HepG2 (cell line): ENCODE results near the gene KCNT1. TPM values are rescaled to one million over a fixed set of nuclear protein-coding genes. Genes with fewer than 3 reads are reported as not detected.

Experiments used
- ATAC-seq: fragments of 200-7000 bp; cut with Tn5 transposase; 3 replicates; pipeline ENCODE4 v1.9.1; 2020; ENCODE audit warnings: mild to moderate bottlenecking, moderate library complexity
- BruUV-seq: library from RNA; stranded (reverse); fragments of 400-500 nt; replicated peaks from 2 replicates; lab custom pipeline; 2021; lab: Mats Ljungman, UMichigan
- CTCF ChIA-PET: fragments of 300-600 bp; formaldehyde crosslinking; extraction: SDS; loops from one replicate; lab custom pipeline; 2021; ENCODE audit warnings: low total read pairs, inconsistent platforms, low intra/inter-chr PET ratio; lab: Yijun Ruan, JAX
- POLR2A ChIA-PET: fragments of 350-600 bp; sonication (Branson Sonifier 250); formaldehyde crosslinking; loops from one replicate; lab custom pipeline; 2020; ENCODE audit warnings: antibody characterized with exemption, inconsistent platforms; lab: Yijun Ruan, JAX
- DNase-seq: peaks from one replicate; pipeline ENCODE4 v3.0.0-alpha.2; 2015; ENCODE audit warnings: low spot score
- FAIRE-seq: peaks from 3 replicates; lab custom pipeline; 2011; peaks lifted over from hg19 to GRCh38; lab: Jason Lieb, UNC
- H2AFZ ChIP-seq: one replicate; pipeline ENCODE4 v1.6.1; 2011; ENCODE audit warnings: low read length, inconsistent platforms
- H3K27ac ChIP-seq: fragments of 300-600 bp; 3 replicates; pipeline ENCODE4 v1.8.0; 2011; ENCODE audit warnings: mixed run types, mild to moderate bottlenecking, mixed read lengths, low read length, inconsistent platforms; ENCODE audit not compliant: insufficient read depth; ENCODE audit errors: extremely low read length
- H3K27me3 ChIP-seq, 2 experiments: fragments of 200-600 bp in 1 of 2; 2 replicates in 1 of 2; 3 replicates in 1 of 2; pipeline versions ENCODE4 v1.6.0 to v1.8.0; 2011; ENCODE audit warnings: low read length in 2 of 2, mild to moderate bottlenecking in 2 of 2, moderate library complexity in 2 of 2, inconsistent platforms in 1 of 2; ENCODE audit not compliant: insufficient read depth in 2 of 2, control insufficient read depth in 1 of 2
- H3K36me3 ChIP-seq, 2 experiments: fragments of 200-600 bp in 1 of 2; replicated peaks in 1 of 2; 2 replicates in 1 of 2; 3 replicates in 1 of 2; pipeline versions ENCODE4 v1.5.1 to v1.8.0; 2011; ENCODE audit warnings: low read length in 2 of 2, inconsistent platforms in 1 of 2; ENCODE audit not compliant: insufficient read depth in 2 of 2, control insufficient read depth in 1 of 2
- H3K4me1 ChIP-seq: 2 replicates; pipeline ENCODE4 v1.5.1; 2012; ENCODE audit warnings: low read length, inconsistent platforms; ENCODE audit not compliant: insufficient read depth
- H3K4me2 ChIP-seq: 2 replicates; pipeline ENCODE4 v1.6.0; 2011; ENCODE audit warnings: low read depth, low read length, inconsistent platforms
- H3K4me3 ChIP-seq, 3 experiments: fragments of 200-600 bp in 1 of 3; sonication (generic), shearing (Covaris generic) in 1 of 3; replicated peaks in 1 of 3; 2 replicates each; pipeline ENCODE4 v1.5.1; 2011 to 2016; ENCODE audit warnings: low read length in 3 of 3, inconsistent platforms in 2 of 3, low read depth in 2 of 3, mild to moderate bottlenecking in 2 of 3, control low read depth in 1 of 3, mixed read lengths in 1 of 3; ENCODE audit not compliant: insufficient read depth in 1 of 3
- H3K79me2 ChIP-seq: one replicate; pipeline ENCODE4 v1.6.1; 2011; ENCODE audit warnings: low read length, inconsistent platforms; ENCODE audit not compliant: insufficient read depth
- H3K9ac ChIP-seq: 2 replicates; pipeline ENCODE4 v1.6.0; 2011; ENCODE audit warnings: mild to moderate bottlenecking, low read depth, low read length, inconsistent platforms; ENCODE audit not compliant: insufficient read depth
- H3K9me3 ChIP-seq: 2 replicates; pipeline ENCODE4 v1.5.1; 2012; ENCODE audit warnings: mild to moderate bottlenecking, low read length
- H4K20me1 ChIP-seq: 2 replicates; pipeline ENCODE4 v1.6.0; 2011; ENCODE audit warnings: inconsistent platforms, mild to moderate bottlenecking, low read length, moderate library complexity; ENCODE audit not compliant: insufficient read depth
- KDM5A ChIP-seq: fragments of 200-600 bp; sonication (generic); IDR thresholded peaks from 2 replicates; pipeline ENCODE4 v1.7.0; 2018; ENCODE audit warnings: antibody characterized with exemption, mild to moderate bottlenecking, low read length, borderline replicate concordance
- ZNF34 ChIP-seq: sonication (generic); formaldehyde crosslinking; IDR thresholded peaks from 2 replicates; pipeline ENCODE4 v1.4.0; 2020; ENCODE audit warnings: mild to moderate bottlenecking, missing genetic modification reagents, borderline replicate concordance
- ZNF678 ChIP-seq: sonication (generic); formaldehyde crosslinking; IDR thresholded peaks from 2 replicates; pipeline ENCODE4 v1.4.0; 2020; ENCODE audit warnings: mild to moderate bottlenecking, missing genetic modification reagents
- WGBS: methylation state at CpG from one replicate; pipeline ENCODE4 v1.1.6; 2017; ENCODE audit warnings: low lambda C conversion rate; 5-methylcytosine and 5-hydroxymethylcytosine counted together
- in situ Hi-C: cut with HindIII; loops from 2 replicates; pipeline ENCODE4 v1.10.0; 2017; ENCODE audit warnings: low pct_unique_long_range_greater_than_20kb; ENCODE audit not compliant: extremely low pct_ligation_motif_present
- intact Hi-C: fragments of 100-400 bp; cut with micrococcal nuclease; formaldehyde crosslinking; loops from one replicate; pipeline ENCODE4 v1.10.0; 2022; ENCODE audit not compliant: unreplicated experiment
- polyA plus RNA-seq, 8 experiments: library from polyadenylated mRNA; depleted of rRNA in 3 of 8; stranded (reverse) in 7 of 8; unstranded in 1 of 8; fragments of >200 nt; fragmentation: Illumina TruSeq in 4 of 8; extraction: Trizol in 4 of 8; gene quantifications; 2 replicates each; pipeline versions ENCODE4 v1.2.1 to v1.2.3, GENCODE V29; 2011 to 2016; ENCODE audit warnings: low read depth in 4 of 8, missing spikeins in 1 of 8, mixed read lengths in 1 of 8; ENCODE audit not compliant: insufficient read depth in 1 of 8
- total RNA-seq, 5 experiments: library from RNA; depleted of rRNA; stranded (reverse); fragments of >200 nt; fragmentation: Illumina TruSeq; extraction: Trizol; gene quantifications; 2 replicates each; pipeline ENCODE4 v1.2.3, GENCODE V29; 2016; ENCODE audit warnings: low read depth in 1 of 5
- TF ChIP-seq, protein P1 (sequence below): sonication (generic); formaldehyde crosslinking; IDR thresholded peaks from 2 replicates; pipeline ENCODE4 v1.5.1; 2020; ENCODE audit warnings: mild to moderate bottlenecking, missing genetic modification reagents, moderate library complexity

KCNT1 gene
- total and polyA plus RNA-seq, 2 of the 13 experiments (the other 11 are each of a cell fraction or from before 2014, with no cell fraction given), result not detected

DNA sequence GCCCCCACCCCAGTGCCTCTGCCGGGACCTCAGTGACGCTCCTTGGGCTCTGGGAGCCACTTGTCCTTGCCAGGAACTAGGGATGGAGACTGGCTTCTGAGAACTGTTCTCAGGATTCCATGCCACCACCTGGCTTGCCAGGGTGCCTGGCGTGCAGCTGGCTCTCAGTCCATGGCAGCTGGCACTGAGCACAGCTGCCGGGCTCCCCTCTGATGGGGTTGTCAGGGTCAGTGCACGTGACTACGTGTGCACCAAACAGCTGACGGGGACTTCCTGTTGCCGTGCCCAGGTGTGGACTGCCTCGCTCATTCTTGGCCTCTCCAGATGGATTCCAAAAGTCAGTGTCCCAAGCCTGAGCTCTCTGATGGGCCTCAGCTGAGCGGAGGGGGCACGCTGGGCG lies 9.4 kb downstream of the KCNT1 start (continued):
- TF ChIP-seq, protein P1, sequence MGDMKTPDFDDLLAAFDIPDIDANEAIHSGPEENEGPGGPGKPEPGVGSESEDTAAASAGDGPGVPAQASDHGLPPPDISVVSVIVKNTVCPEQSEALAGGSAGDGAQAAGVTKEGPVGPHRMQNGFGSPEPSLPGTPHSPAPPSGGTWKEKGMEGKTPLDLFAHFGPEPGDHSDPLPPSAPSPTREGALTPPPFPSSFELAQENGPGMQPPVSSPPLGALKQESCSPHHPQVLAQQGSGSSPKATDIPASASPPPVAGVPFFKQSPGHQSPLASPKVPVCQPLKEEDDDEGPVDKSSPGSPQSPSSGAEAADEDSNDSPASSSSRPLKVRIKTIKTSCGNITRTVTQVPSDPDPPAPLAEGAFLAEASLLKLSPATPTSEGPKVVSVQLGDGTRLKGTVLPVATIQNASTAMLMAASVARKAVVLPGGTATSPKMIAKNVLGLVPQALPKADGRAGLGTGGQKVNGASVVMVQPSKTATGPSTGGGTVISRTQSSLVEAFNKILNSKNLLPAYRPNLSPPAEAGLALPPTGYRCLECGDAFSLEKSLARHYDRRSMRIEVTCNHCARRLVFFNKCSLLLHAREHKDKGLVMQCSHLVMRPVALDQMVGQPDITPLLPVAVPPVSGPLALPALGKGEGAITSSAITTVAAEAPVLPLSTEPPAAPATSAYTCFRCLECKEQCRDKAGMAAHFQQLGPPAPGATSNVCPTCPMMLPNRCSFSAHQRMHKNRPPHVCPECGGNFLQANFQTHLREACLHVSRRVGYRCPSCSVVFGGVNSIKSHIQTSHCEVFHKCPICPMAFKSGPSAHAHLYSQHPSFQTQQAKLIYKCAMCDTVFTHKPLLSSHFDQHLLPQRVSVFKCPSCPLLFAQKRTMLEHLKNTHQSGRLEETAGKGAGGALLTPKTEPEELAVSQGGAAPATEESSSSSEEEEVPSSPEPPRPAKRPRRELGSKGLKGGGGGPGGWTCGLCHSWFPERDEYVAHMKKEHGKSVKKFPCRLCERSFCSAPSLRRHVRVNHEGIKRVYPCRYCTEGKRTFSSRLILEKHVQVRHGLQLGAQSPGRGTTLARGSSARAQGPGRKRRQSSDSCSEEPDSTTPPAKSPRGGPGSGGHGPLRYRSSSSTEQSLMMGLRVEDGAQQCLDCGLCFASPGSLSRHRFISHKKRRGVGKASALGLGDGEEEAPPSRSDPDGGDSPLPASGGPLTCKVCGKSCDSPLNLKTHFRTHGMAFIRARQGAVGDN, result no peak
- TF ChIP-seq KDM5A (no peak), ZNF34 (CRISPR knock-in tag) (no peak)

DNA sequence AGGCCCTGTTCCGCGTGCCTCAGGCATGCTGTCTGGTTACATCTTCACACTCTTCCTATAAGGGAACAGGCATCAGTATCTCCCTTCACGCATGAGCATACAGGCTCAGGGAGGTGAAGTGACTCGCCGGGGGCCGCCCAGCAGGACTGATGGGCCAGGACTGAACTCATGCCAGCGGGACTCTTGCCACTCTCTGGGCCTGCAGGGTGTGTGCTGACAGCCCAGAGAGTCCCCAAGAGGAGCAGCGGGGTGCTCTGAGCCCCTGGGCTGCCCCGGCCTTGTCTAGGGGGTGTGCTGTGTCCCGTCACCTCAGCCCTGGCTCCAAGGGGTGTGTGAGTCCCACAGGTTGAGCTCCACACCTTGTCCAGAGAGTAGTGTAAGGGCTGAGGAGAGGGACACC lies 9.9 kb downstream of the KCNT1 start:
- Histone ChIP-seq H3K27ac (no peak overlapping the region), H3K4me1 (no peaks in the 10 kb centered on the region), H2AFZ (no peak overlapping the region), H3K9ac (no peak overlapping the region), H4K20me1 (peaks cover 10% of the 10 kb centered on the region; the same call in 1 of the 2 replicates), H3K4me2 (no peak overlapping the region), H3K4me3 (no peak overlapping the region), H3K27me3 (peaks cover 8 to 70% of the 10 kb centered on the region in 2 experiments; a peak in 3 of 5 replicates), H3K79me2 (no peaks in the 10 kb centered on the region), H3K36me3 (no peaks in the 10 kb centered on the region), H3K9me3 (no peaks in the 10 kb centered on the region)
- ATAC-seq, result no peak
- intact Hi-C loops, result no loop called here
- no peak for DNase-seq
- 11% methylated on average over 5 of the region's 10 CpGs for WGBS
- in situ Hi-C loops, result no loop called here
- FAIRE-seq, result no peak
- CTCF ChIA-PET, result no interaction called here
- BruUV-seq, result no TSS peak
- POLR2A ChIA-PET, result no interaction called here
- no peak for TF ChIP-seq ZNF678 (CRISPR knock-in tag)
